WTC11 (cell line): Measurements from ENCODE around the gene CDH12. TPM values are rescaled to one million over a fixed set of nuclear protein-coding genes. Genes with fewer than 3 reads are reported as not detected.

Experiments used
- ATAC-seq: fragments of 200-7000 bp; cut with Tn5 transposase; 2 replicates; pipeline ENCODE4 v1.10.0; 2021; ENCODE audit warnings: mild to moderate bottlenecking, moderate library complexity
- CTCF ChIA-PET: fragments of 300-600 bp; sonication (Branson Sonifier 250); formaldehyde crosslinking; loops from one replicate; lab custom pipeline; 2021; ENCODE audit warnings: antibody characterized with exemption; lab: Charles Lee
- POLR2A ChIA-PET: fragments of 350-600 bp; sonication (Branson Sonifier 250); formaldehyde crosslinking; loops from one replicate; lab custom pipeline; 2021; ENCODE audit warnings: antibody characterized with exemption; lab: Charles Lee
- DNase-seq: peaks from one replicate; pipeline ENCODE4 v3.0.0; 2021; ENCODE audit warnings: low spot score
- H3K27ac Mint-ChIP-seq: 2 replicates; pipeline ENCODE4 v1.8.0; 2021; ENCODE audit warnings: mixed read lengths
- H3K27me3 Mint-ChIP-seq: 2 replicates; pipeline ENCODE4 v1.8.0; 2021; ENCODE audit warnings: low read depth, mild to moderate bottlenecking, moderate library complexity, mixed read lengths
- H3K36me3 Mint-ChIP-seq: 2 replicates; pipeline ENCODE4 v1.8.0; 2021; ENCODE audit warnings: mixed read lengths
- H3K4me1 Mint-ChIP-seq: 2 replicates; pipeline ENCODE4 v1.8.0; 2022; ENCODE audit warnings: mixed read lengths
- H3K4me3 Mint-ChIP-seq: 2 replicates; pipeline ENCODE4 v1.8.0; 2021; ENCODE audit warnings: mild to moderate bottlenecking, moderate library complexity, mixed read lengths
- H3K9me3 Mint-ChIP-seq: 2 replicates; pipeline ENCODE4 v1.8.0; 2021; ENCODE audit warnings: mixed read lengths
- EMX1 ChIP-seq: fragments of 250-450 bp; sonication (Bioruptor Pico); IDR thresholded peaks from 2 replicates; pipeline ENCODE4 v1.8.0; 2021; ENCODE audit warnings: mild to moderate bottlenecking
- ESRRA ChIP-seq: sonication (generic); formaldehyde crosslinking; IDR thresholded peaks from 2 replicates; pipeline ENCODE4 v1.8.1; 2022; ENCODE audit warnings: mild to moderate bottlenecking, missing genetic modification reagents, borderline replicate concordance
- HMGA2 ChIP-seq: fragments of 250-450 bp; sonication (Bioruptor Pico); IDR thresholded peaks from 2 replicates; pipeline ENCODE4 v1.4.0; 2021; ENCODE audit warnings: mild to moderate bottlenecking, moderate library complexity
- KAT7 ChIP-seq: sonication (generic); formaldehyde crosslinking; IDR thresholded peaks from 2 replicates; pipeline ENCODE4 v1.8.1; 2023; ENCODE audit warnings: missing genetic modification reagents, mild to moderate bottlenecking, borderline replicate concordance
- PRRX2 ChIP-seq: fragments of 250-450 bp; sonication (Bioruptor Pico); IDR thresholded peaks from 2 replicates; pipeline ENCODE4 v1.8.0; 2021; ENCODE audit warnings: mild to moderate bottlenecking
- TP53 ChIP-seq: sonication (generic); formaldehyde crosslinking; IDR thresholded peaks from 2 replicates; pipeline ENCODE4 v1.8.1; 2023; ENCODE audit warnings: mild to moderate bottlenecking, missing genetic modification reagents
- ZBTB21 ChIP-seq: sonication (generic); formaldehyde crosslinking; IDR thresholded peaks from 2 replicates; pipeline ENCODE4 v1.8.1; 2023; ENCODE audit warnings: mild to moderate bottlenecking, missing genetic modification reagents, borderline replicate concordance
- ZNF232 ChIP-seq: sonication (generic); formaldehyde crosslinking; IDR thresholded peaks from 2 replicates; pipeline ENCODE4 v1.8.0; 2022; ENCODE audit warnings: mild to moderate bottlenecking, missing genetic modification reagents
- ZNF416 ChIP-seq: fragments of 250-450 bp; sonication (Bioruptor Pico); IDR thresholded peaks from 2 replicates; pipeline ENCODE4 v1.9.0; 2021; ENCODE audit warnings: mild to moderate bottlenecking, inconsistent platforms
- total RNA-seq: library from RNA; stranded (reverse); gene quantifications from 3 replicates; pipeline ENCODE4 v1.2.3, GENCODE V29; 2021
- TF ChIP-seq, protein P1 (sequence below): sonication (generic); formaldehyde crosslinking; conservative IDR thresholded peaks from 2 replicates; pipeline ENCODE4 v1.8.1; 2023; ENCODE audit warnings: mild to moderate bottlenecking, low read depth, missing genetic modification reagents, moderate library complexity
- TF ChIP-seq, protein P2 (sequence below): sonication (generic); formaldehyde crosslinking; conservative IDR thresholded peaks from 2 replicates; pipeline ENCODE4 v1.8.1; 2022; ENCODE audit warnings: mild to moderate bottlenecking, missing genetic modification reagents
- TF ChIP-seq, protein P3 (sequence below): fragments of 250-450 bp; sonication (Bioruptor Pico); IDR thresholded peaks from 2 replicates; pipeline ENCODE4 v2.1.2; 2022; ENCODE audit warnings: mild to moderate bottlenecking, moderate library complexity
- TF ChIP-seq, protein P4 (sequence below): sonication (generic); formaldehyde crosslinking; IDR thresholded peaks from 2 replicates; pipeline ENCODE4 v1.8.1; 2023; ENCODE audit warnings: mild to moderate bottlenecking, missing genetic modification reagents, moderate library complexity
- TF ChIP-seq, protein P5 (sequence below): sonication (generic); formaldehyde crosslinking; IDR thresholded peaks from 2 replicates; pipeline ENCODE4 v1.8.1; 2022; ENCODE audit warnings: mild to moderate bottlenecking, moderate library complexity, missing genetic modification reagents
- TF ChIP-seq, protein P6 (sequence below): sonication (generic); formaldehyde crosslinking; IDR thresholded peaks from 2 replicates; pipeline ENCODE4 v1.8.0; 2022; ENCODE audit warnings: mild to moderate bottlenecking, missing genetic modification reagents
- TF ChIP-seq, protein P7 (sequence below): sonication (generic); formaldehyde crosslinking; IDR thresholded peaks from 2 replicates; pipeline ENCODE4 v1.8.1; 2022; ENCODE audit warnings: mild to moderate bottlenecking, missing genetic modification reagents, moderate library complexity, borderline replicate concordance
- TF ChIP-seq, protein P8 (sequence below): sonication (generic); formaldehyde crosslinking; IDR thresholded peaks from 2 replicates; pipeline ENCODE4 v1.8.1; 2023; ENCODE audit warnings: mild to moderate bottlenecking, moderate library complexity, missing genetic modification reagents

The CDH12 gene
- total RNA-seq, 1 experiment from 2014 or later: not detected

DNA sequence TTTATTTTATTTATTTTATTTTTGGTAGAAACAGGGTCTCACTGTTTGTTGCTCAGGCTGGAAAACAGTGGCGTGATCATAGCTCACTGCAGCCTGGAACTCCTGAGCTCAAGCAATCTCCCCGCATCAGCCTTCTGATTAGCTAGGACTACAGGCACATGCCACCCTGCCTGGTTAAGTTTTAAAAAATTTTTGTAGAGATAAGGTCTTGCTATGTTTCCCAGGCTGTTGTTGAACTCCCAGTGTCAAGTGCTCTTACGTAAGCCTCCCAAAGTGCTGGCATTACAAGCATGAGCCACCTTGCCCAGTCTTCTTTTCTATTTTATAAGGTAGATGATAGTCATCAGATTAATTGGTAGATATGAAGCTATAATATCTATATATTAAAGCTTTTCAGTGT is 382.7 kb downstream of the CDH12 start (continued):
- TF ChIP-seq, protein P1, sequence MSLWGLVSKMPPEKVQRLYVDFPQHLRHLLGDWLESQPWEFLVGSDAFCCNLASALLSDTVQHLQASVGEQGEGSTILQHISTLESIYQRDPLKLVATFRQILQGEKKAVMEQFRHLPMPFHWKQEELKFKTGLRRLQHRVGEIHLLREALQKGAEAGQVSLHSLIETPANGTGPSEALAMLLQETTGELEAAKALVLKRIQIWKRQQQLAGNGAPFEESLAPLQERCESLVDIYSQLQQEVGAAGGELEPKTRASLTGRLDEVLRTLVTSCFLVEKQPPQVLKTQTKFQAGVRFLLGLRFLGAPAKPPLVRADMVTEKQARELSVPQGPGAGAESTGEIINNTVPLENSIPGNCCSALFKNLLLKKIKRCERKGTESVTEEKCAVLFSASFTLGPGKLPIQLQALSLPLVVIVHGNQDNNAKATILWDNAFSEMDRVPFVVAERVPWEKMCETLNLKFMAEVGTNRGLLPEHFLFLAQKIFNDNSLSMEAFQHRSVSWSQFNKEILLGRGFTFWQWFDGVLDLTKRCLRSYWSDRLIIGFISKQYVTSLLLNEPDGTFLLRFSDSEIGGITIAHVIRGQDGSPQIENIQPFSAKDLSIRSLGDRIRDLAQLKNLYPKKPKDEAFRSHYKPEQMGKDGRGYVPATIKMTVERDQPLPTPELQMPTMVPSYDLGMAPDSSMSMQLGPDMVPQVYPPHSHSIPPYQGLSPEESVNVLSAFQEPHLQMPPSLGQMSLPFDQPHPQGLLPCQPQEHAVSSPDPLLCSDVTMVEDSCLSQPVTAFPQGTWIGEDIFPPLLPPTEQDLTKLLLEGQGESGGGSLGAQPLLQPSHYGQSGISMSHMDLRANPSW: no peak
- TF ChIP-seq, protein P2, sequence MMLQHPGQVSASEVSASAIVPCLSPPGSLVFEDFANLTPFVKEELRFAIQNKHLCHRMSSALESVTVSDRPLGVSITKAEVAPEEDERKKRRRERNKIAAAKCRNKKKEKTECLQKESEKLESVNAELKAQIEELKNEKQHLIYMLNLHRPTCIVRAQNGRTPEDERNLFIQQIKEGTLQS (CRISPR knock-in tag): no peak
- TF ChIP-seq ZNF416 (no peak), KAT7 (CRISPR knock-in tag) (no peak), PRRX2 (CRISPR knock-in tag) (no peak)

DNA sequence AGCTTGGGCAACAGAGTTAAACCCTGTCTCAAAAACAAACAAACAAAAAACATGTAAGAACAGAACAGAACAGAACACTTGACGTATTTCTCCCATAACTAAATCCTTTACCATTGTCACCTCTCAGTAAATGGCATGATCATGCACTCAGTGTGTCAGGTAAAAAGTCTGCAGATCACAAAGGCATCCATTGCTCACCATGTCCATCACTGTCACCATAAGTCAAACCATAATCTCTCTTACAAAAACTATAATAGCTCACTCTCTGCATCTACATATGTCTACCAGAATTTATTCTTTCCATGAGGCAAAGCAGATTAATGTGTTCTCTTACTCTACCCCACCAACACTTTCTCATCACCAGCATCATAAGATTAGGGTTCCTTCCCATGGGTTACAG is 387.5 kb downstream of the CDH12 start:
- H3K9me3 Mint-ChIP-seq: peaks cover 9% of the 10 kb centered on the region
- ATAC-seq: no peak
- H3K27me3 Mint-ChIP-seq: peaks cover 4% of the 10 kb centered on the region; the same call in 1 of the 2 replicates
- POLR2A ChIA-PET: interaction anchor here (0.5 kb wide), 1 partner anchor 149 kb away, joined by 3 read pairs; no protein-coding TSS in a partner anchor
- CTCF ChIA-PET: interaction anchor here (0.9 kb wide), 1 partner anchor 1856 kb away, joined by 3 read pairs; no protein-coding TSS in a partner anchor
- H3K4me1 Mint-ChIP-seq: no peaks in the 10 kb centered on the region
- H3K4me3 Mint-ChIP-seq: no peak overlapping the region
- TF ChIP-seq ZNF232 (CRISPR knock-in tag) (no peak), ESRRA (CRISPR knock-in tag) (no peak), PRRX2 (CRISPR knock-in tag) (no peak), ZBTB21 (CRISPR knock-in tag) (no peak), EMX1 (CRISPR knock-in tag) (no peak), HMGA2 (CRISPR knock-in tag) (no peak), TP53 (CRISPR knock-in tag) (no peak)
- TF ChIP-seq, protein P3, sequence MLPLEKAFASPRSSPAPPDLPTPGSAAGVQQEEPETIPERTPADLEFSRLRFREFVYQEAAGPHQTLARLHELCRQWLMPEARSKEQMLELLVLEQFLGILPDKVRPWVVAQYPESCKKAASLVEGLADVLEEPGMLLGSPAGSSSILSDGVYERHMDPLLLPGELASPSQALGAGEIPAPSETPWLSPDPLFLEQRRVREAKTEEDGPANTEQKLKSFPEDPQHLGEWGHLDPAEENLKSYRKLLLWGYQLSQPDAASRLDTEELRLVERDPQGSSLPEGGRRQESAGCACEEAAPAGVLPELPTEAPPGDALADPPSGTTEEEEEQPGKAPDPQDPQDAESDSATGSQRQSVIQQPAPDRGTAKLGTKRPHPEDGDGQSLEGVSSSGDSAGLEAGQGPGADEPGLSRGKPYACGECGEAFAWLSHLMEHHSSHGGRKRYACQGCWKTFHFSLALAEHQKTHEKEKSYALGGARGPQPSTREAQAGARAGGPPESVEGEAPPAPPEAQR (CRISPR knock-in tag): no peak
- TF ChIP-seq, protein P4, sequence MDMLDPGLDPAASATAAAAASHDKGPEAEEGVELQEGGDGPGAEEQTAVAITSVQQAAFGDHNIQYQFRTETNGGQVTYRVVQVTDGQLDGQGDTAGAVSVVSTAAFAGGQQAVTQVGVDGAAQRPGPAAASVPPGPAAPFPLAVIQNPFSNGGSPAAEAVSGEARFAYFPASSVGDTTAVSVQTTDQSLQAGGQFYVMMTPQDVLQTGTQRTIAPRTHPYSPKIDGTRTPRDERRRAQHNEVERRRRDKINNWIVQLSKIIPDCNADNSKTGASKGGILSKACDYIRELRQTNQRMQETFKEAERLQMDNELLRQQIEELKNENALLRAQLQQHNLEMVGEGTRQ (CRISPR knock-in tag): no peak
- TF ChIP-seq, protein P2 (CRISPR knock-in tag): no peak
- TF ChIP-seq, protein P5, sequence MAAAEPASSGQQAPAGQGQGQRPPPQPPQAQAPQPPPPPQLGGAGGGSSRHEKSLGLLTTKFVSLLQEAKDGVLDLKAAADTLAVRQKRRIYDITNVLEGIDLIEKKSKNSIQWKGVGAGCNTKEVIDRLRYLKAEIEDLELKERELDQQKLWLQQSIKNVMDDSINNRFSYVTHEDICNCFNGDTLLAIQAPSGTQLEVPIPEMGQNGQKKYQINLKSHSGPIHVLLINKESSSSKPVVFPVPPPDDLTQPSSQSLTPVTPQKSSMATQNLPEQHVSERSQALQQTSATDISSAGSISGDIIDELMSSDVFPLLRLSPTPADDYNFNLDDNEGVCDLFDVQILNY (CRISPR knock-in tag): no peak
- TF ChIP-seq, protein P6, sequence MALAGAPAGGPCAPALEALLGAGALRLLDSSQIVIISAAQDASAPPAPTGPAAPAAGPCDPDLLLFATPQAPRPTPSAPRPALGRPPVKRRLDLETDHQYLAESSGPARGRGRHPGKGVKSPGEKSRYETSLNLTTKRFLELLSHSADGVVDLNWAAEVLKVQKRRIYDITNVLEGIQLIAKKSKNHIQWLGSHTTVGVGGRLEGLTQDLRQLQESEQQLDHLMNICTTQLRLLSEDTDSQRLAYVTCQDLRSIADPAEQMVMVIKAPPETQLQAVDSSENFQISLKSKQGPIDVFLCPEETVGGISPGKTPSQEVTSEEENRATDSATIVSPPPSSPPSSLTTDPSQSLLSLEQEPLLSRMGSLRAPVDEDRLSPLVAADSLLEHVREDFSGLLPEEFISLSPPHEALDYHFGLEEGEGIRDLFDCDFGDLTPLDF (CRISPR knock-in tag): no peak
- TF ChIP-seq, protein P7, sequence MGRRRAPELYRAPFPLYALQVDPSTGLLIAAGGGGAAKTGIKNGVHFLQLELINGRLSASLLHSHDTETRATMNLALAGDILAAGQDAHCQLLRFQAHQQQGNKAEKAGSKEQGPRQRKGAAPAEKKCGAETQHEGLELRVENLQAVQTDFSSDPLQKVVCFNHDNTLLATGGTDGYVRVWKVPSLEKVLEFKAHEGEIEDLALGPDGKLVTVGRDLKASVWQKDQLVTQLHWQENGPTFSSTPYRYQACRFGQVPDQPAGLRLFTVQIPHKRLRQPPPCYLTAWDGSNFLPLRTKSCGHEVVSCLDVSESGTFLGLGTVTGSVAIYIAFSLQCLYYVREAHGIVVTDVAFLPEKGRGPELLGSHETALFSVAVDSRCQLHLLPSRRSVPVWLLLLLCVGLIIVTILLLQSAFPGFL: no peak
- TF ChIP-seq, protein P8, sequence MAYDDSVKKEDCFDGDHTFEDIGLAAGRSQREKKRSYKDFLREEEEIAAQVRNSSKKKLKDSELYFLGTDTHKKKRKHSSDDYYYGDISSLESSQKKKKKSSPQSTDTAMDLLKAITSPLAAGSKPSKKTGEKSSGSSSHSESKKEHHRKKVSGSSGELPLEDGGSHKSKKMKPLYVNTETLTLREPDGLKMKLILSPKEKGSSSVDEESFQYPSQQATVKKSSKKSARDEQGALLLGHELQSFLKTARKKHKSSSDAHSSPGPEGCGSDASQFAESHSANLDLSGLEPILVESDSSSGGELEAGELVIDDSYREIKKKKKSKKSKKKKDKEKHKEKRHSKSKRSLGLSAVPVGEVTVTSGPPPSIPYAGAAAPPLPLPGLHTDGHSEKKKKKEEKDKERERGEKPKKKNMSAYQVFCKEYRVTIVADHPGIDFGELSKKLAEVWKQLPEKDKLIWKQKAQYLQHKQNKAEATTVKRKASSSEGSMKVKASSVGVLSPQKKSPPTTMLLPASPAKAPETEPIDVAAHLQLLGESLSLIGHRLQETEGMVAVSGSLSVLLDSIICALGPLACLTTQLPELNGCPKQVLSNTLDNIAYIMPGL (CRISPR knock-in tag): no peak
- TF ChIP-seq, all 79 proteins: peak for 0
- DNase-seq: no peak
- H3K27ac Mint-ChIP-seq: no peak overlapping the region
- H3K36me3 Mint-ChIP-seq: peaks cover 6% of the 10 kb centered on the region; the same call in 1 of the 2 replicates
